Activated CD8-positive, alpha-beta memory T cell treated with anti-CD3 and anti-CD28 coated beads, Interleukin-2, amount 50 U/mL, for 1 hour (primary cell): ENCODE data around the gene FAM117A.
"Not testable (repeated sequence)": the region's sequence is repeated elsewhere in the genome, so short reads cannot be mapped to it uniquely, and the experiment has no call there.

Experiments used
- DNase-seq: peaks from one replicate; pipeline ENCODE4 v3.0.0-alpha.2; 2020; ENCODE audit errors: extremely low read depth

Gene FAM117A

GRCh38 chr17:49677933-49678847, 85.7 kb downstream of the FAM117A start, which contains the start of gene SPOP:
Gene SPOP (minus strand): TSS chr17:49678097. CDS start chr17:49622810, 55,287 bp downstream.
- peak; percentile 98 for DNase-seq

- peak; percentile 93 for DNase-seq
Observed at GRCh38 chr17:49677134-49677932, 86.6 kb downstream of the FAM117A start.

DNA sequence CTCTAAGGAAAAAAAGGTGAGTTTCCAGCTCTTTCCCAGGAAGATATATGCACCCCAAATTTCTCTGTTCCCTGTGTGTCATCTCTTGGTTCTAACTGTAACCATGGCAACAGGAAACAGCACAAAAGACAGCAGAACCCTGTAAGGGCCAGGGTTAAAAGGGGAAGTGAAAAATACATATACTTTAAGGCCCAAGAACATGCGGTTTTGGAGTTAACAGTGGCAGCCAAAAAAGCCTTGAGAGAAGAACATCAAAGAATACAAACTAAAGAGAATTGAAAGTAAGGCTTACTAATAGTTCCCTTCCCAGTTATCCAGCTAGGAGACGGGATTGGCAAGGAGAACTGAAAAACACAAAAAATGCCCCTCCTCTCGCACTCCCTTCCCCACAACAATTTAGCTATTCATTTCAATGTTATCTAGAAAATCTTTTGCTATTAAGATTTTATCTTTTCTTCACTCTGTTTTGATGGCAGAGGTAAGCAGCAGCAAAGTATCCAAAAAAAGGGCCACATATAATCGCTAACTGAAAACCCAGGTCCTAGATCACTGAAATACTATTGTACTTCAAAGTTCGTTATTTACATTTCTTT, 87.6 kb downstream of the FAM117A start:
- DNase-seq, result no peak

- DNase-seq, result no peak
Observed at GRCh38 chr17:49674507-49674906, 89.4 kb downstream of the FAM117A start.

GRCh38 chr17:49673679-49674078, 90.3 kb downstream of the FAM117A start:
- not testable (repeated sequence) for DNase-seq

- DNase-seq, result no peak
Observed at GRCh38 chr17:49670641-49671040, 93.3 kb downstream of the FAM117A start.

DNA sequence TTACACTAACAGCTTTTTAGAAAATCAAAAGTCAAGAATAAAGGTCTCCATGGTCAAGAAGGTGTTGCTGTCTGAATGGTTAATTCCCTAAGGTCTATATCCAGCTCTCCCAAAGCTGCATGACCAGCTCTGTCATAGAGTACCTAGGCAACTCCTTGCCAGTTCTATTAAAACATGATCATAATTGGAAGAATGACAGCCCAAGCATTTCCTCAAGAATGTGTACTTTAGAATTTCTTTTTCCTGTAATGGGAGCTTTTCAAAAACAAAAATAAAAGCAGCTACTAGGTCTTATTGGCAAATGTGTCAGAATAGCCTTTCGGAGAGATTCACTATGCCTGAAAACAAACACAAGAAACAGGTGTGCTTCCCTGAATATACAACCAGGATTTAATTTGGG, 93.9 kb downstream of the FAM117A start:
- DNase-seq, result no peak

- DNase-seq, result no peak
Observed at GRCh38 chr17:49667854-49668253, 96.1 kb downstream of the FAM117A start.

DNA sequence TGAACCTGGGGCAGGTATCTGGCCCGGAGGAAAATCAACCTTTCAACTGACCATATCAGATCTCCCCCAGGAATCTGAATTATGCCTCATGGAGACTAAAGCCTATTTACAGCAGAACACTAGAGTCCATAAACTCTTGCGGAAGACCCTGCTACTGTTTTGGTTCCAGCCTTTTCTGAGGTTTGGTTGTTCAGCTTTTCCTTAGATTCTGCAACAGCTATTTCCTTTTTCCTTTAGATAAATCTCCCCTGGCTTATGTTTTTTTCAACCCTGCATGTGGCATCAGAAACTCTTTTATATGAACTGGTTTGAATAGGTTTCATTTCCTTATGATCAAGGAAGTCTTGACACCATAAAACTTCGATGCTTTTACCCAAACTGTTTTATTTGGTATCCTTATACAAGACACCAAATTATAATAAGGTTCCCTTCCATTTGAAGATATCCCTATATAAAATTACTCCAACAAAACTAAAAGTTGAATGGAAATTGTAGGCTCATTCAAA, 99.2 kb downstream of the FAM117A start:
- no peak for DNase-seq
